Amygdala (tissue), 56 donors: Measurements from ENCODE around the gene TFEB.
A peak's percentile ranks its signal among the peaks of the same experiment; 100 is the strongest.

ENCODE experiments used
- DNase-seq, 56 donors: peaks; one replicate each; lab custom pipeline; 2025; lab: John Stamatoyannopoulos, UW

Gene TFEB

DNA sequence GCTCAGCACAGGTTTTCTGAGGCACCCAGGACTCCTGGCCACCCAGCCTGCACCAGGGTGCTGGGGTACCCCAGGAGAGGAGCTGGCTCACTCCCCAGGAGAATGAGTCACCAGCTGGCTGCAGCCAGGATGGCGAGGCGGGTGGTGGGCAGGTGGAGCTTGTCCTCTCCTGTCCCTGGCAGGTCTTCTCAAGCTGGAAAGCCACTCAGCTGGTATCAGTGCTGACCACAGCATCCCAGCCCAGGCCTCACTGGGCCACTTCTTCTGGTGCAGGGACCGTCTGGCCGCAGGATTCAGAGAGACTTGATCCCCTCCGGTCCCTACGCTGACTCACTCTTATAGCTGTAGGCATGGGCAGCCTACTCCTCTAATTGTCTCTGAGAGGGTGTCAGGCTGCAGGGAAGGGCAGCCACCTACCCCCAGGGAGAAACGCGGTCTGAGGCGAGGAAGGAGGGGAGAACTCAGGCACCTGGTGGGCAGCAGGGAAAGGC is 22.2 kb downstream of the TFEB start:
- DNase-seq, result peak in 46 of 56 donors; percentile 40 to 86 (median 74)

DNA sequence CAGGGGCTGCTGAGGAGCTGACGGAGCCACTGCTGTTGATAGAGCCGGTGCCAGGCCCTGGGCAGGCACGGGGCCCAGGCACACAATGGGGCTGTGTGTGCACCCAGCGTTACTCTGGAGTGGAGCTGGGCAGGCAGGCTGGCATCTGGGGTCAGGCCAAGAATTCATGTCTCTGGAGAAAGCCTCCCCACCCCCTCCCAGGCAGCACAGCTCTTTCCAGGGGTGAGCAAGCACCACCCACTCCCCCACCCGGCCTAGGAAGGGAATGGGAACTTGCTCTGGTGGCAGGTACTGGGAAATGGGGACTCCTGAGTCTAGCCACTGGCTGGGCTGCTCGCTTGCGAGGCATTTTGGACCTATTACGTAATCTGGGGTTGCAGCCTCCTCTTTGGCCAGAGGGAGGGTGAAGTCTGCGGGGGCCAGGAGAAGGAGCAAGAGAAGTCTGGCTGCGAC is 22.7 kb downstream of the TFEB start:
- peak in 55 of 56 donors; percentile 53 to 98 (median 89) for DNase-seq

DNA sequence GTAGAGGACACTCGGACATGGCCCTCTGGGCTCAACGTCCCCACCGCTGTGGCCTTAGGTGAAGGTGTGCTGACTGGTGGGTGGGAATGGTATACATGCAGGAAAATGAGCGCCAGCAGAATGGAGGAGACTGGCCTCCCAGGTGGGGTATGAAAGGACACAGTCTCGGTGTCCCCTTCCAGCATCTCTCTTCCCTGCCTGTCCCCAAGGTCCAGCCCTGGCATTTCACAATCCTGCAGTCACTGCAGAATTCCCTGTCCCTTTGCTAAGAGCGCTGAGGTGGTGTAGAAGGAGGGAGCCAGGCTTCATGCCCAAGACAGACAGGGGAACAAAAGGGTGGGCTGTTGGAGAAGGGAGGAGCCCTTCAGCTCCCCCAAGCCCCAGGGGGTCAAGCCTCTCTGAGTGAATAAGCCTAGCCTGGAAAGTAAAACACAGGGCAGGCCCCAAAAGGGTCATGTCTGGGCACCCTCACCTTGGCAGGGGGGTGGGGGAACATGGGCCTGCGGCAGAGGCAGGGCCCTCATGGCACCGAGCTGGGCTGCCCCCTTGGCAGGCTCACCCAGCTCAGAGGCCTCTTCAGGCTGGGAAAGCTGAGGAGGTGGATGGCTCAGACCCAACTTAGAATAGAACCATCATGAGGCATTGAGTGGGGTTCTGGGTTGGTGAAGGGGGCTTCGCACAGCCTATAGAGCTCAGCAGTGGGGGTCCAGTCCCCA is 23.9 kb downstream of the TFEB start:
- DNase-seq, result no peak

DNA sequence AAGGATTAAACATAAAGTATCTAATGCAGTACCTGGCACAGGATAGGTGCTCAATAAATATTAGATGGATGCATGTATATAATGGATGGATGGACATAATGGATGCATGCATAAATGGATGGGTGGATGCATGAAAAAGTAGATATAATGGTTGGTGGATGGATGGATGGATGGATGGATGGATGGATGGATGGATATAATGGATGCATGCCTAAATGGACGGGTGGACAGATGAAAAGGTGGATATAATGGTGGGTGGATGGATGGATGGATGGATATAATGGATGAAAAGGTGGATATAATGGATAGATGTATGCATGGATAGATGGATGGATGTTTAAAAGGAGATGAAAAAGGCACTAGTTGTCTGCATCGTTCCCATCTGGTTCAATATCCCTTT is 26.0 kb downstream of the TFEB start:
- DNase-seq, result no peak

DNA sequence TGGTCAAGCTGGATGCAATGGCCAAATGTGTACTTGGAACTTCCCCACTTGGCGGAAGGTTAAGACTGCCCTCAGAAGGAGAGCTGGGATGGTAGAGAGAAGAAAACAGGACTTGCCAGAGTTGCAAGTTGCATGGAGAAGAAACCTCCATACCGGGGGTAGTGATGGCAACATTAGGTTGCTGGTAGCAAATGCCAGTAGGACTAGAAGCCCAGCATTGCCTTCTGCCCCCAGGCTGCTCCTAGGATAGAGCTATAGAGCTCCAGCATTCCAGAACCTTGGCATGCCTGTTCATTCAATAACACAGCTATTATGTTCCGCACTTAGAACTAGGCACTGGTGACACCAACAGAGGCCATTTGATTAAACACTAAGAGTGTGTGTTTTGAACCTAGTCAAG is 26.6 kb downstream of the TFEB start:
- no peak for DNase-seq

DNA sequence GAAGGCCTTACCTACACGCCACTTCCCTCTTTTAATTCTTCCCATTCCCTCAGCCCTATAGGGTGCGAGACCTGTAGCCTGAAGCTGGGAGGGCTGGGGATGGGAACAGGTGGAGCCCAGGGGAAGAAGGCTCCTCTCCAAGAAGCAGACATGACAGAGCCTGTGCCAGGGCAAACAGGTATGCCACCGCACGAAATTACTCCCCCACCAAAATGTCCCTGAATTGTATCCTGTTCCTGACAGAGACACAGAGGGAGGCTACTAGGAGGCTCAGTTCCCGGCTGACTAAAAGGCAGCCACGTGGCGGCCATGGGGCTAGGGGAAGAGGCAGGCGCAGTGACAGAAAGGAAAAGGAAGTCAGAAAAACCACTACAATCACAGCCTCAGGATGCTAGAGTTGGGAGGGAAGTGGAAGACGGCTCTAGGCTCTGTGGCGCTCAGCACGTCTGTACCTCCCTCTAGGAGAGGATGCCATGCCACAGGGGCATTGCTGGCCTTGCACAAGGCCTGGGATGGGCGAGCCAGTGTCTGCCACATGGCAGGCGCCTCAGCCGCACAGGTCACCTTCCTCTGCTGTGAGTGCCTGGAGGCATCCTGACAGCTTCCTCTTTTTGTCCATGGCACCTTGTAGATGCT is 27.7 kb downstream of the TFEB start:
- peak in 16 of 56 donors; percentile 26 to 65 (median 36) for DNase-seq

DNA sequence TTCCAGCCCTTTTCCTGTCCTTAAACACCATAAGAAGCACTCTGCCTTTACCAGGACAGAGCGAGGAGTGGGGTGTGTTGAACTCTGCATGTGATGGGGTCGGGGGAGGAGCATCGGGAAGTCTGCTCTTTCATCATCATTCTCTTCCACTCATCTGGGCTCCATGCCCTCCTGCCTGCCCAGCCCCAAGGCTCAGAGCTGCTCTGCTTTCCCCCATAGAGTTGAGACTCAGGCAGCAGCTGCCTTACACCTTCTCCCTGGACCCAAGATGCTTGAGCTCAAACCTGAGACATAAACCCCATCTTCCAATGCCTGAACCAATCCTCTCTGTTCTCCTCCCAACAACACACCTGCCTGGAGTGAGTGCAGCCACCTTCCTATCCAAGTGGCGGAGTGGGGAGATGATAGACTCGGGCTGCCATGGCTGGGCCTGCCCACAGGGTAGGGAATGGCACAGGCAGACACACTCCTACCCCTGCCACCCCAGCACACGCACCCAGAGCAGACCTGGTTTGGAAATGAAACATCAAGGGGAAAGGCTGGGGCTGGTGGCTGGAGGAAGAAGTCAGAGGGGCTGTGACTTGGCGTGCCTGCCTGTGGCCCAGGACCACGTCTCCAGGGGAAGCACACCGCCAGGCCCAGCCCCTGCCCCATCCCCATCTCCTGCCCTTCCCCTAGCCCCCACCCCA is 28.4 kb downstream of the TFEB start:
- peak in 29 of 56 donors; percentile 25 to 80 (median 48) for DNase-seq

DNA sequence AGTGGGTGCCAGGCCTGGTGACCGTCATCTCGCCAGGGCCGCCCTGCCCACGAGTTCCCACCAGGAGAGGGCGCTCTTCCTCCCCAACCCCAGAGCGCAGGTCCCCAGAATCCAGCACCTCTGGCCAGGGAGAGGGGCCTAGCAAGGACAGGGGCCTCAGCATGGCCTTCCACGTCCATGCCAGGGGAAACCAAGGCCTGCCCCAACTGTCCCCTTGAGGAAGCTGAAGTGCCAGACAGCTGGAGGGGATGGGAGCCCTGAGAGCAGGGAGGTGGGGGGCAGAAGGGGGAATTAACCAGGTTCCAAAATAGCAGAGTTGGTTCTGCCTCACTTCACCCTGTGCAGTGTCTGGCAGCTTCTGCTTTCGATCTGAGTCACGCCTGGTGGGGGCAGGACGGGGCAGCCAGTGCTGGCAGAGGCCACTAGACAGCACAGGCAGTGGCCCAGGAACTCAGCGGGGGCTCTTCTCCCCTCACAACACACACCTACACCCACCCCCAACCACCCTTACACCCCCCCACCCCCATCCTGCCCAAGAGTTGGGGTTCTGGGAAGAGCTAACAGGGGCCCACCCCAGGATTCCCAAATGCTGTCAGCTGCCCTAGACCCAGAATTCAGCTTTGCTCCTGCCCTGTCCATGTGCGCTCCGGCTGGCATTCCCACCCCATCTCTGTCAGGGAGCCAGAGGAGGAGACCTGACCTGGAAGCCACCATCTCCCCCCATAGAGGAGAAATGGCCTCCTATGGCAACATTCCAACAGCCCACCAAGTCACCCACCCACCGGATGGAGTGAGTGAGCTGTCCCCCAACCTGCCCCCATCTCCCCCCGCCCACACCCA is 29.2 kb downstream of the TFEB start:
- DNase-seq, result peak in 54 of 56 donors; percentile 50 to 89 (median 79)

DNA sequence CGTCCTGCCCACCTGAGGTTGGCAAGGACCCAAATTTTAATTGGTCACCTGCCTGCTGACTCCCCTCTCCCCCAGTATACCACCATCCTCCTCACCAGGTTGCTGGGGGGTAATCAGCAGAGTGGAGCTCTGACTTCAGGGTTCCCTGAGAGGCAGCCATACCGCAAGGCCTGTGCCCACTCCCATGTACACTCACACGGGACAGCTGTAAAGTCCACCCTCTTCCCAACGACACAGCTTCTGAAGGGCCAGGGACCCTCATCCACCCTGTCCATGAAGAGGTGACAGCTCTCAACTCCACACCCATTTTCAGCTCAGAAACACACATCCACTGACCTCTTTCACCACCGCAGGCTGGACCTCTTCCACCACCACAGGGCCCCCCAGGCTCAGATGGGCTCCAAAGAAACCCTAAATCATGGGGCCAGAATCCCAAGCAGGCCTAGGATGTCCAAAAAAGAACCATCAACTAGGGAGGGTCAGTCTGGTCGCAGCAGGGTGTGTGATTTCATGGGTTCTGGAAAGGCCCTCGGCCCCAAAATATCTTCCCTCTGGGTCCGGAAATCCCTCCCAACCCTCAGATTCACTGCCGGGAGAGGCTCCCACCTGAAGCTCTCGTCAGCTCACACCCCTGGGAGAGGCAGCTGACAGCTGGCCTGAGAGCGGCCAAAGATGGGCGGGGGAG is 30.0 kb downstream of the TFEB start:
- DNase-seq, result no peak

DNA sequence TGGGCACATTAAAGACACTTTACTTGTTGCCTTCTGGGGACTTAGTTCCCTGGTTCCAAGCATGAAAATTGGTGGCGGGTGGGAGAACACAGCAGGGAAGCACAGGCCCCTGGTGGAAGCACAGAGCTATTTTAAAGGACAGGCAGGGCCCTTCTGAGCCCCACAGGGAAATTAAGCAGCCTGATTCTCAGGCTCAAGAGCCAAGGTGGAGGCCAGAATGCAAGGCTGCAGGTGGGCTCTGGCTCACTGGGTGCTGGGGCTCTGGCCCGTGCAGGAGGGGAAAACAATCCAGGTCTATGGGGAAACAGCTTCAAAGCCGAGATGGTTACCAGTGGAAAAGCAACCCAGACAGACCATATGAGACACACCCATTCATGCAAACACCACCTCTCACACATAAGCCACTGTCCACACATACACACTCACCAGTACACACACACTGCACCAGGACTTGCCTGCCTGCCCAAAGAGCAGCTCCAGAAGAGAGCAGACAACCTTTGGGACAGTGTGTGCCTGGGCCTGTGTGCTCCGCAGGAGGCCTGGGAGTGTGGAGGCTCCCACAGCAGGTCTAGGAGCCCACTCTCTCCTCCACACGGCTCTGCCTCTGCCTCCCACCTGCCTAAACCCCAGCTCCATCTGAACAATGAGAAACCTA is 30.6 kb downstream of the TFEB start:
- no peak for DNase-seq

DNA sequence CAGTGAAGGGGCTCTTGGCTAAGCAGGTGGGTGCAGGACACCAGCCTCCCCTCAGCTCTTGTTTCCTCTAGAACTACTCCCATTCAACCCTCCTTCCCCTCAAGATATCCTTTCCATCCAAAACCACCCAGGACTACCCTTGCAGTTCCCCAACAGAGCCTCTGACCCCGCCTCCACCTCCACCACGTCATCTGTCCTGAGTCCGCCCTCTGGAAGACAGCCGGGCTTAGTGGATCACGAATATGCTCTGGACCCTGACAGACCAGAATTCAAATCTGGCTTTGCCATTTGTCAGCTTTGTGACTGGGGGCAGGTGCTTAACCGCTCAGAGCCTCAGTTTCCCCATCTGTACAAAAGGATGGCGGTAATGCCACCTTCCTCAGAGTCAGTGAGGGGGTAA is 31.4 kb downstream of the TFEB start:
- peak in 30 of 56 donors; percentile 17 to 75 (median 46) for DNase-seq

DNA sequence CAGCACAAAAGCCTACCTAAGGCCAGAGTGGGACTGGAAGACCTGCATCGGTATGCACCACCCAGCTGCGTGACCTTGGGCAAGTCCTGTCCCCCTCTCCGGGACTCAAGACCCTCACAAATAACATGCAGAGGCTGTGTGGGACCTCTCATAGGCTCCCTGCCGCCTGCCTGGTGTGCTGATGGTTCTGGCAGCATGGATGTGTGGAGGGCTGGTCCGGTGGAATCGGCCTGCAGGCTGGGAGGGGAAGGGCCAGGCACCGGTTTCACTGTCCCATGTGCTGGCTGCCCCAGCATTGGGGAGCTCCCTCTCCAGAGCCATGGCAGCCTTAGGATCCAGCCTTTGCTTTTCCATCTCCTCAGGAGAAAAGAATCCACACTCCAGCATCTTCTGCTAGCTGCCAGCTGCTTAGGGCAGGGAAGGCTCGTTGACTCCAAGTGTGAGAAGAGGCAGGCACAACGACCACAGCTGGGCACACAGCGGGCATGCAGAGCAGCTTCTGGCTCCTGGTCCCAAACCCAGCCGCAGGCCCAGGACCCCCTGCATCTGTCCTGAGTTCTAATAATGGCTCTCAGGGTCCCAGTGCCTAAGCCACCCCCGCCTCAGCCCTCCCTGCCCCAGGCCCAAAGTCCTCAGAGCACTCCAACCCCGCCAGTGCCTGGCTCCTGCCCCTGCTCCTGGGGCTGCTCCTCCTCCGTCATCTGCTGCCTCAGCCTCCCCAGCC is 32.5 kb downstream of the TFEB start:
- DNase-seq, result peak in 1 of 56 donors; percentile 15

DNA sequence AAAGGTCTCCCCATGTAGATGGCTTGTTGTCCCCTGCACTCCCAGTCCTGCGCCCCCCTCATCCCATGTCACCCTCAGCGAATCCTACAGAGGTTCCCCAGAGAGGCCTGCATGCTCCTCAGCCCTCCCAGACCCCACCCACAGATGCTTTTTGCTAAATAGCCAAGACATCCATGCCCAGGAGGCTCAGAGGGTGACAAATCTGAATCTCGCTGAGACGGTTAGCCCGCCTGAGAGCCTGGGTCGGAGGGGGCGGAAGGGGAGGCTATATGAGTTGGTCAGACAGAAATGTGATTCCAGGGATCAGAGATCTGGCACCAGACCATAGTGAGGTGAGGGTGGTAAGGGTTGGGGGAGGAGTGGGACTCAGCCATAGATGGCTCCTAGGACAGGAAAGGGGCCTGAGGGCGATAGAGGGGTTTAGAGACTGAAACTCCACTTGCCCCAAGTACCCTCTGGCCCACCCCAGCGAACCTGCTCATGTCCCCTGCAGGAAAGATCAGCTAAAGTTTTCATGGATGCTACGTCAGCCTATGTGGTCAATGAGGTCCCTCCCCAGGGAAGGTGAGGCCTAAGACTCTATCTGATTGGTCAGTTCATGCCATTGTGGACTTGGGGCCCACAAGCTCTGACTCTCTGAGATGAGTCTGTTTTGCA is 33.2 kb downstream of the TFEB start:
- no peak for DNase-seq

DNA sequence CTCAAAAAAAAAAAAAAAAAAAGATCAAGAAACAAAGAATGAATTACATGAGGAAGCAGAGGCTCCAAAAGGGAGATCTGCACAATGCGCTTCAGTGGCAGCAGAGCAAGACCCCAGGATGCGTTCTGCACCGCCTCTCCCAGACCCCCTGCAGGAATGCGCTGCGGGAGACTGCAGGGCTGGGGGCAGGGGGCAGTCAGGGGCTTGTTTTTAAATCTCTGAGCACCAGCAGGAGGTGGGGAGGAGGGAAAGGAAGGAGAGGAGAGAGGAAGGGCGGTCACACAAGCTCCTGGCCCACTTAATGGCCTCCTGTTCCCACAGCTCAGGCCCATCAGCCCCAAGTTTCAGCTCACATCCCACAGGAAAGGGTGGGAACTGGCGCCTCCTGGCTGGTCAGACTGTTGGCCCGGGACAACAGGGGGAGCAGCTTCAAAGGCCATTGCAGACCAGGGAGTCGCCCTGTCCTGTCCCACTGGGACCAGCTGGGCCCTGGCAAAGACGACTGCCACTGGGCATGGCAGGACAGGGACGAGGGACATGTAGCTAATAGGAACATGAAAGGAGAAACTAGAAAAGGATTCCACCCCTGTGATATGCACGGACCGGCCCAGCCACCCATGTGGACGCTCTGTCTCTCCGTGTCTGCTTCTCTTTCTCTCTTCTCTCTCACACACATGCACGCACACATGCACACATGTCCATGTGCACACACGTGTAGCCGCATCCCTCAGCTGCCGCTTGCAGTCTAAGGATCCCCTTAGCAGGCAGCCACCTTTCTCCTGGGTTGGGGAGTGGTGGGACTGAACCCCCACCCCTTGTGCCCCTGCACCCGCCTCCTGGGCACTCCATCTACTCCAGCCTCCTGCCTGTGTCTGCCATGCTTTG is 34.7 kb downstream of the TFEB start:
- DNase-seq, result peak in 20 of 56 donors; percentile 18 to 68 (median 46)

DNA sequence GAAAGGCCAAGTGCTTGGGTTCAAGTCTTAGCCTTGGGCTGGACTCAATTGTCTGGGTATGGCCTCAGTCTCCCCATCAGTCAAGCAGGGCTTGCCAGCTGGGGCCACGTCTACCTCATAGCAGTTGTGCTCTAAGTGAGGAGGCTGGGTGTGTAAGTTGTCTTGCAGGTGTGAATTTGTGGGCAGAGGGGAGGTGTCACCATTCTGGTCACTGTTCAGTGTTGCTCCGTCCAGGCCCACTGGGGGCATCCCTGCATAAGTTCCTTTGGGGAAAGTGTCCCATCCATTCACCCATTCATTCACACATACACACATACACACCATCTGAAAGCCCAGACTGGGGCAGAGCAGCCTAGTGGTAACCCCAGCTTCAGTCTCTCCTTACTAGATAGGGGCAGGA is 36.3 kb downstream of the TFEB start:
- DNase-seq, result no peak

DNA sequence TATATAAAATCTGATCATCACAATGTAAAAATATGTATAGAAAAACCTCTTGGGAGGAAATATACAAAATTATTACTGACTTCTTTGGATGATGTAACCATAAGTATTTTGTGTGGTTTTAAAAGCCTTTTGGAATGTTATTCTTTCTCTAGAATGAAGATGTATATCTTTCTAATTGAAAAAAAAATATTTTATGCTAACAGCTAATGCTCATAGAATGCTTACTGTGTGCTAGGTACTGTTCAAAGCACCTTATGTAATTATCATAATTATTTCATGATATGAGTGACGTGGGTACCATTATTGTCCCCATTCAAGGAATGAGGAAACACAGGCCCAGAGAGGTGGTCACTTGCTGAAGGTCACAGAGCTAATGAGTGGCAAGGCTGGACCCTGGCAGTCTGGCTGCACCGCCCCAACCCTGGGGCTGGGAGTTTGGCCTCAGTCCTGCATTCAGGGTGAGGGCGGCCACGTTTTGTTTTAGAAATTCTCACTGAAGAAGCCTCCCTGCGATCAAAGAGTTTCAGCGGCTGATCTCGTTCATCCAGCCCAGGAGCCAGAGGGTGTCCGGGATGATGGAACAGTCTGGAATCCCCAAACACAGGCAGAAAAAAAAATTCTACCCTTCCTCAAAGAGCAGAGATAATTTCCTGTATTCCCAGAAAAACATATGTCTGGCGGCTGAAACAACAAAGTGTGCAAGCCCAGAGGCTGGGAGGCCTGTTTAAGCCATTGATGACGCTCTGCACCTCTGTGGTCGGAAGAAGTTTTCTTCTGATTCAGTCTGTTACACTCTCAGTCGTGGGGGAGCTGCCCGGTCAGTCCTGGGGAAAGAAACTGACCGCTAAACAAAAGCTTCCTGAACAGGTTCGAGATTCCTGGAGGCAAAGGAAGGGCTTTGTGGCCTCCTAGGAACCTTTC is 37.3 kb downstream of the TFEB start:
- peak in 1 of 56 donors; percentile 18 for DNase-seq
